CD4-positive, alpha-beta T cell treated with Interferon alpha-2 for 1 hour (primary cell): ENCODE results near the gene PDE9A.
"Not testable (repeated sequence)": the region's sequence is repeated elsewhere in the genome, so short reads cannot be mapped to it uniquely, and the experiment has no call there.

ENCODE experiments used
- DNase-seq, 2 donors: peaks; one replicate each; pipeline ENCODE4 v3.0.0-alpha.2; 2020 to 2022

The PDE9A gene

DNA sequence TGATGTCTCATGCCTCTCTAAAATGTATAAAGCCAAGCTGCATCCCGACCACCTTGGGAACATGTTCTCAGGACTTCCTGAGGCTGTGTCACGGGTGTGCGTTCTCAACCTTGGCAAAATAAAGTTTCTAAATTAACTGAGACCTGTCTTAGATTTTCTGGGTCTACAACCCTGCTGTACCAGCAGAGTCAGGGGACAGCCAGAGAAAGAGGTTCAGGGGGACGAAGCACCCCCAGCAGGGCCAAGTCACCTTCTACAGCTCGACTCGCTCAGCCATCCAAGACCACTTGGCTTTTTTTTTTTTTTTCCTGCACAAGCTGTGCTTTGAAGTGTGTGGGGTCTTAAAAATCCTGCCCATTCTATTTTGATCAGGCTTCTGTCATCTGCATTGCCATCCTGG lies 28.5 kb upstream of the PDE9A start:
- no peak for DNase-seq

DNA sequence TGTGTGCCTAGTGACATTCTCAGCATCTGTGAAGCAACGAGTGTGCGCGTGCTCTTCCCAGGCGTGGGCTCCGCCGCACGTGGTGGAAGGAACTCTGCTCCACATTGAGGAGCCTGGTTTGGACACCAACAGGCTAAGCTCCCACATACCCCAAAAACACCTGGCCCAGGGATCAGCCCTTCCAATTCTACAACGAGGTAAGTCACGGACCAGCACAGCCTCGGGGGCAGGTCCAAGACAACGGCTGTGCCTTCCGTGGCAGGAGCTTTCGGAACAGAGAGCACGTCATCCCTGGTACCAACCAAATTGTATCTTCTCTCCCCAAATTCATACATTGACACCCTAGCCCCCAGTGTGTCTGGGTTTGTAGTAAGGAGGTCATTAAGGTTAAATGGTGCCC lies 27.2 kb upstream of the PDE9A start:
- no peak for DNase-seq

DNA sequence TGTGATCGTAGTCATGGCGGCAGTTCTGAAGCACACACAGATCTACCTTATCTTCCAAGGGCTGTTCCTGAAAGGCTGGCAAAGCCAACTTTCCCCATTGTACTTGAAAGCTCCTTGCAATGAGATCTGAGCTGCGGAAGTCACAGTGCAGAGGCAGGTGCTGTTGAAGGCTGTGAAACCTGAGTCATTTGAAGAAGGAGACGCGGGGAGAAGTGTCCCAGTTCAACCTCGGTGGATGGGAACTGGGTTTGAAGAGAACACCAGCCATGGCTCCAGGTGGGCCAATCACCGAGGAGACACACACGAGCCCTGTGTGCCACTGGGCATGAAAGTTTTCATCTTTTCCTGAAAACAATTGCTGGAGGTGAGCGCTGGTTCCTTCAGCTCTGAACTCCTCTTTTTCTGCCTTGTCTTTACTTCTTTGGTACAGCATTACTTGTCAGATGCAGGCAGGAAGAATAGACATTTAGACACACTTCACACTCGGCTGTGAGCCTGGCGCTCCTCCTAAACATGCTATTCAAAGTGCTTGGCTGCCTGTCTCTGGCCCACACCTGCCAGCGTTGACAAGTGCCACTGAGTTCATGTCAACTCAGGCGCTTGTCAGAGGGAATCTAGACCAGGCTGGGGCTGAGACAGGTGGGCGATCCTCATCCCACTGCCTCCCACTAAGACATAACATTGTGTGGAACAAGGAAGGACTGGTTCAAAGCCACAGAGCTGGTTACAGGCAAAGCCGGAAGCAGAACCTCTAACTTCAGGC lies 25.7 kb upstream of the PDE9A start:
- no peak for DNase-seq

DNA sequence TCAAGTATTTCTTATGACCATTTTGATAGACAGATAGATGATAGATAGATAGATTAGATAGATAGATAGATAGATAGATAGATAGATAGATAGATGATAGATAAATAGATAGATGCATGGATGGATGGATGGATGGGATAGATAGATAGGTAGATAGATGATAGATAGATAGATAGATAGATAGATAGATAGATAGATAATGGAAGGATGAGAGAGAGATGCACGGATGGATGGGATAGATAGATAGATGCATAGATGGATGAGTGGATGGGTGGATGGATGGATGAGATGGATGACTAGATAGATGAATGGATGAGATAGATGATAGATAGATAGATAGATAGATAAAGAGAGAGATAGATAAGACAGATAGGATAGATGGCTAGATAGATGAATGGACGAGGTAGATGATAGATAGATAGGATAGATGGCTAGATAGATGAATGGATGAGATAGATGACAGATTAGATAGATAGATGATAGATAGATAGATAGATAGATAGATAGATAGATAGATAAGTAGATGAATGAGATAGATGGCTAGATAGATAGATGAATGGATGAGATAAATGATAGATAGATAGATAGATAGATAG lies 24.9 kb upstream of the PDE9A start:
- not testable (repeated sequence) for DNase-seq

DNA sequence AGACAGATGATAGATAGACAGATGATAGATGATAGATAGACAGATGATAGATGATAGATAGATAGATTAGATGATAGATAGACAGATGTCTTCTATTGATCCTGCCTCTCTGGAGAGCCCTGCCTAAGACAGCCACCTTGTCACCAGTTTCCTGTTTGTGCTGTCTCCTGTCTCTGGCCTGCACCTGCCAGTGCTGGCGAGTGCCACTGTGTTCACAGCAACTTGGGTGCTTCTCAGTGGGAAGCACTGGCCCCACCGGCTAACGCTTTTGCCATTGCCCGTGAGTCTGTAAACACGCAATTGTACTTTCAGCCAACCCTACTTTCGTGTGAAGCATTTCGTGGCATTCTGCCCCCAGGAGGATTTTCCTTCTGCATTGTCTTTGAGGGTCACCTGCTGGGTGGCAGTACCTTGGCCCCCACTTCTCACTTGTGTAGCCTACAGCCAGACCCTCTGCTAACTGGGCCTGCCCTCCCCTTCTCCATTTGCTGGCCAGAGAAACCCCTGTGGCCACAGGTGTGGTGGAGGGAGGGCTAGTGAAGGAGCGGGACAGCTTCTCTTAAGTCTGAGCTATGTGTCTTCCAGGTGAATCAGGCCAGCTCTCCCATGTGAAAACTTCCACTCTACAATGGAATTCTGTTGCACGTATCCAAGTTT lies 23.4 kb upstream of the PDE9A start:
- no peak for DNase-seq

DNA sequence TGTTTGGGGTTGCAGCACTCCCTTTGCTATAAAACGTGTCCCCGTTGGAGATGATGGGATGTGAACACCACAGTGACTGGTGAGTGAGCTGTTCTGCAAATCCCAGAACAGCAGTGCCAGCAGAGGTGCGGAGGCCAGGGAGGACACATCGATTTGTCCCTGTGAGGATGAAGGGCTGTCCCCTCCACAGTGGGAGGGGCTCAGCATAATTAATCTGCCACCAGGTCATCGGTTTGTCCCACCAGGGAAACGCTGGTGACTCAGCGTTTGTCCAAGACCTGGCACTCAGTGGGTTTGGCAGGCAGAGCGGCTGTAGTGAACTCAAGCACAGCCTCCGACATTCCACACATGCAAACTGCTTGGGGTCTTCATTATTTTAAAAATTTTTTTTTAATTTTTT lies 22.8 kb upstream of the PDE9A start:
- no peak for DNase-seq

DNA sequence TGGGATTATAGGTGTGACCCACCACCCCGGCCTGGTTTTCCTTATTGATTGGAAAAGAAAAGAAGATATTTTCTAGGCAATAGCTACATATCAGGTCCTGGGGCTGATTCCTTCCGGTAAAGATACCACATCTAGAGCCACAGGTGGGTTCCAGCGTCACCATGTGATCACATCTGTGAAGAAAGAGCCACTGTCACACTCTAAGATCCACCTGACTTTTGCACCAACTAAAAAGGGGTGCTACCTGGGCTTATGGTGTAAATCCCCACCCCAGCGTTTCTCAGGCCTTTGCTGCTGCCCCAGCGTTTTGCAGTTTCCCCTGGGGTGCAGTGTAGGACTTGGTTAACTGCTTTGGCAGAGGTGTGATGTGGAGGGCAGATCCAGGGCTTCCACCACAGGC lies 22.3 kb upstream of the PDE9A start:
- no peak for DNase-seq

DNA sequence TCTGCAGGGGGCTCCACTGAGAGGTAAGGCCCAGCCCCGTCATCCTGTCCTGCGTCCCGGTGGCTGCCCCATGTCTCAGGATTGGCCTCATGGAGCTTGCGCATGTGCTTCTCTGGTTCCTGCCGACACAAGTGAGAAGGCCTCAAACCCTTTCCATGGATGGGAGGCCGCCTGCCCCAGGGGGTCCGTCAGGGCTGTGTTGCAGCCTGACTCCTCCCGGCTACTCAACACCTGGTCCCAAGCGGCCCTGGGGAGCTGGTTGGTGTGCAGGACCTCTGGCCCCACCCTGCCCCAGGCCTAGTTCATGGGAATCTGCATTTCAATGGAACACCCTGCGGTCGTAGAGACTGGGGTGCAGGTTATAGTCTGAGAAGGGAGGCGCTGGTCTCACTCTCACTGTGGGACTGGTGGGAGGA lies 21.1 kb upstream of the PDE9A start:
- no peak for DNase-seq

DNA sequence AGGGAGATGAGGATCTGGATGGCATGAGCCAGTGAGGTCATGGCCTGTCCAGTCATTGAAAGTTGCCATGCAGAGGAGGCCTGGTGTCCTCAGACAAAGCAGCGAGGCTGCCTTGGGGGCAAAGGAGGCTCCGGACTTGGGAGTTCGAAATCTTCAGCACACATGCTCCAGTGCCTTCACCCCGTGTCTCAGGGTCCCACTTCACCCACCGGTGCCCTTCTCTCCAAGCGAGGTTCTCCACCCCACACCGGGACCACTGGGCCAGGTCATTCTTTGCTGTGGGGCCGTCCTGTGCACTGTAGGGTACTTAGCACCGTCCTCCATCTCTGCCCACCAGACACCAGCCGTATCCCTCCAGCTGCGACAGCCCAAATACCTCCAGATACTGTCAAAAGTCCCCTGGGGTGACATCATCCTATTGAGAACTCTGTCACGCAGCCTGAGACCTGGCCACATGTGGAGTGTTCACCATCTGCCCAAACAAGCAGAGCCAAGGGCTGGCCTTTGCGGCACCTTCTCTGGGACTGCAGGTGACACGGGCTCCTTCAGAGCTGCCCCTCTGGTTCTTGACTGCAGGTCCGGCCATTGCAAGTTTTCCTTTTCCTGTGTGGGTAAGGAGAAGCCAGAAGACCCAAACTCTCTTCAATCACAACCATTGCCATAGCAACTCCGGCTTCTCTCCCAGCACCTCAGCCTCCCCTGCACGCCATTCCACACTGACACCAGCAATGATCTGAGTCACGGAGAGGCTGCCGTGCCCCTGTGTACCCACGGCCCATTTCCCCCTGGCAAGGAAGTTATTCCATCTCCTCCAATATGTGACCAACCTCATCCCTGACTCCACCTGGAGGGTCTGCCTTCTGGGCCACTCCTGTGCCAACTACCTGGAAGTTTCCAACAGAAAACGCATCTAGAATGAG lies 20.4 kb upstream of the PDE9A start:
- DNase-seq = no peak

DNA sequence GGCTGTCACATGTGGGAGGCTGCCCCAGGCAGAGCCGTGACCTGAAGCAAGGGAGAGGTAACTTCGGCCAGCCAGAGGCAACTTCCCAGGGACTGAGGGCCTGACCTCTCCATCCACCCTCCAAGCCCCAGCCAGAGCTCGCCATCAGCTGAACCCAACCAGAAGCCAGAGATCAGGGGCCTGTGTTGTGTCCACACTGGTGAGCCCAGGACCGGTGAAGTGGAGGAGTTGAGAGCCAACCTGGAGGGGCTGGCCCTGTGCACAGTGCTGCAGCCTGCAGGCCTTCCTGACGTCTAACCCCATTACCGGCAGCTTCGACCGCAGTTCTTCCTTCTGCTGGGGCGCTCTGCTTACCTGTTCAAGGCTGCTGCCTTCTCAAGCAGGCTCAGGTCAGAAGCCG lies 19.6 kb upstream of the PDE9A start:
- no peak for DNase-seq

DNA sequence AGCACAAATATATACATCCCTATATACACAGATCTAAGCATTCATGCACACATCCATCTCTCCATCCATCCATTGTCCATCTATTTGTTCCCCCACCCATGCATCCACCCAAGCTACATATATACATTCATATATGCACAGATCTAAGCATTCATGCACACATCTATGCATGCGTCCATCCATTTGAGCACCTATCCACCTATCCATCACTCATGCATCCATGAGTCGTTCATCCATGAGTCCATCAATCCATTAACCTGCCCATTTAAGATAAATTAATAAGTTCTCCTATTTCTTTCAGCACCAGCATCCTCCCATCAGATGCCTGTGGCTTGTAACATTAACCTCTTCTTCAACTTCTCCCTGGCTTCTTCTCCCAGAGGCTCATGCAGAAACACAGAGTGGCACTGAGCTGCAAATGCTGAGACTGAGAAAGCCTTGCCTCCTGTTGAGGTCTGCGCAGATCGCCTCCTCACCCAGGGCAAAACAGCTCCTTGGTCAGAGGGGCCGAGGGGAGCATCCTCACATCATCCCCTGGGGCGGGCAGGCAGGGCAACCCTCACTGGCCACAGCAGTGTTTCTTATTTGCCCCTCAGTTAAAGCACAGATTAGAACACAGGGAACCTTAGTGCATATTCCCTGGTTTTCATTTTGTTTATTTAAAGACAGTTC lies 17.4 kb upstream of the PDE9A start:
- DNase-seq = no peak

DNA sequence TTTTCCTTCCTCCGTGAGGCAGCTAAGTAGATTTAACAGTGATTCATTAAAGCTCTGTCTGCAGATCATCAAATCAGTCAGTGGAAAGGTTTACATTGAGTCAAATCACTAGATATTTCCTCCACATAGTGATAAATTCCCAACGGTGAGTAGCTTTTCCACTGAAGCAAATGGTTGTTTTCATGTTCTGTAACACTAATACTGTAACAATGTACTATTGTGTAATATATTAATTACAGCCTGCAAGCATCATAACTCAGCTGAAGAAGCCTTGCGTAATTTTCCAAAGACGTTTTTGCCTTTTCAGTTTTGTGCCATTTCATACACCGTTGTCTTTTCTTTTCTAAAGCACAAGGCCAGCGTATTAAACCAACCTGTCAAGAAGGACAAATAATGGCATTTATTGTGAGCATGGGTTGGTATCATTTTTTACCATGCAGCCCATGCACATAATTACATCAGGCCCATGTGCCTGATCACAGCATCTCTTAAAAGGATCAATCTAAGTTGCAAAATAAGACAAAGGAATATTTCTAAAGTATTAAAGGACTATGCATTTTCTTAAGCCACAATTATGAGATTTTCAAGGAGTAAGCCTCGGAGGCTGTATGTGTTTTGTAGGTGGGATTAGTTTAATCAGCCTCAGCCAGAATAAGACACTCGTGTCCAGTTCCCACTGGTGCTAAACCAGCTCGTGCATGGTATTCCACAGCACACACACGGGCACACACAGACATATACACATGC lies 16.7 kb upstream of the PDE9A start:
- DNase-seq = no peak

DNA sequence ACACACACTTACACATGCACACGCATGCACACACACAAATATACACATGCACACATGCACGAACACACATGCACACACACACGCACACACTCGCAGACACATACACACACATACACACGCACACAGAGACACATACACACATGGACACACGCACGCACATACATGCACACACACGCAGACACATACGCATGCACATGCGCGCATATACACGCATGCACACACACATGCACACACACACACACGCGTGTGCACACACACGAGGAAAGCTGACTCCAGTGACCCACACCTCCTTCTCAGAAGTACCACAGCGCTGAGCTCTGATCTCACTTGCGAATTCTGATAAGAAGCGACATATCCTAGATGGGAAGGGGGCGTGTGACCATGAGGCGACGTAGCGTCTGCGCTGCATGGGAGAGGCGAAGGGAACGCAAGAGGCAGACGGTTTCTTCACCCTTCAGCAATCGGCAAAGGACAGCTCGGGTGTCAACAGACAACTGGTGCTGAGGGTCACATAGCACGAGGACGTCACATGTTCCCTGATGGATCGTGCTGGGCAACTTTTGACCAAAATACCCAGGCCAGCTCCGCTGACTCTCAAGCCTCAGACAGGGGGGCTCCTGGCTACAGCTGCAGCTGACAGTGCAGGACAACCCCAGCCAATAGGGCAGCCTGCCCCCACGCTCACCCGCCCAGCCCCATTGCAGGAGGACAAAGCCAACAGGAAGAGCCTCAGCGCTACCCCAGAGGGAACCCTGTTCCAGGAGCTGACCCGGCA lies 16.0 kb upstream of the PDE9A start:
- DNase-seq = no peak

DNA sequence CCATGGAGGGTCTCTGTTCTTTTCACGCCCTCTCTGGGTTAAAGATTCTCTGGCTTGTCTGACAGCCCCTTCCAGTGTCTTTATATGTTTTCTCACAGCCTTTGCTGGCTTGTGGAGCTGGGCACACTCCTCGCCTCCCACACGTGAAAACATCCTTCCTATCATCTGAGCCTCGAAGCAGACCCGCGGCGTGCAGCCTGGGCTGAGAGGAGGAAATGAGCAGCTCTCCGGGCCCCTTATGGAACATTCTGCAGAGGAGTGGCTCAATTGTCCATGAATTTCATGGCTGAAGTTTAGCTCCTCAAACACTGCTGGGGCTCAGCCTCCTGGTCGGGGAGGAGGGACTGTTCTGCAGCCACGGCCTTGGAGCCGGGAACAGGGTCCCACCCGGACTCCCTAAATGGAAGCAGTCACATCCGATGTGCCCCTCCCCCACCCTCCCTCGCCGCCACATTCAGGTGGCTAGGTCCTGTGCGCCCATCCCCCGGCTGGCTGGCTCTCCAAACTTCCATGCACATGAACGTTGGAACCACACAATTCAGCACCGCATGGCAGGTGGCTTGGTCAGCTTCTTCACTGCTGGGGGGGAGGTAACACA lies 15.1 kb upstream of the PDE9A start:
- DNase-seq = no peak

DNA sequence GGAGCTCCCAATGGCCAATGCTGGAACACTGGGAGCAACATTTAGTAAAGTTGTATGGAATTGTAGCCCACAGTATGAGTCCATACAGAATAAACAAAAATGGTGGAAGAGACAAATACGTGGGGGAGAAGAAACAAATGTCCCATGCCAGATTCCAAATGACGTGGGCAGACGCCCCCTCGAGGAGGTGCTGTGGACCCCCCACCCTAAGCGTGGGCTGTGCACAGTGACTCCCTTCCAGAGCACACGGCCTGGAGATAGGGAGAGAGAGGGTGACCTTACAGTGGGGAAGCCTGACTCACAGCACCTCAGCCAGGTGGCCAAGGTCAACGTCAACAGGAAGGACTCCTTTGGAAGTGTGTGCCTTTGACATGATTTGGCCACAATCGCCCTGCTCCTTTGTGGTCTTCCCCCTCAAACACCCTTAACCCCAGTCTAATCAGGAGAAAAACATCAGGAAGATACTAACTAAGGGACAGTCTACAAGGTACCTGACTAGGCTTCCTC lies 13.7 kb upstream of the PDE9A start:
- DNase-seq = no peak

DNA sequence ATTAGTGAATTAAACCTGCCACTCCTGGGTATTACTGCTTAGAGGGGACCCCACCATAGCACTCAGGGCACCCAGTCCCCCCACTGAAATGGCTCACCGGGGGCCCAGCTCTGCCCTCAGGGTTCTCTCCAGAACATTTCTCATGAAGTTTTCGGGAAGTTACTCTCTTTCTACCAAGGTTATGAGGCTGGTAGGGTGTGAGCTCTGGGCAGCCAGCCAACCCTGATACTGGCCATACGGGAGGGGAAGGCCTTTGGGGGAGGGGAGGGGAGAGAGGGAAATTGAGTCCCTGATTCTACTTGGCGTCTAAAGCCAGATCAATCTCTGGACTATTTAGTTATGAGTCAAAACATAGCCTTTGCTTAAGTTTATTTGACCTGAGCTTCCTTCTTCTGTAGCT lies 12.9 kb upstream of the PDE9A start:
- DNase-seq = no peak

DNA sequence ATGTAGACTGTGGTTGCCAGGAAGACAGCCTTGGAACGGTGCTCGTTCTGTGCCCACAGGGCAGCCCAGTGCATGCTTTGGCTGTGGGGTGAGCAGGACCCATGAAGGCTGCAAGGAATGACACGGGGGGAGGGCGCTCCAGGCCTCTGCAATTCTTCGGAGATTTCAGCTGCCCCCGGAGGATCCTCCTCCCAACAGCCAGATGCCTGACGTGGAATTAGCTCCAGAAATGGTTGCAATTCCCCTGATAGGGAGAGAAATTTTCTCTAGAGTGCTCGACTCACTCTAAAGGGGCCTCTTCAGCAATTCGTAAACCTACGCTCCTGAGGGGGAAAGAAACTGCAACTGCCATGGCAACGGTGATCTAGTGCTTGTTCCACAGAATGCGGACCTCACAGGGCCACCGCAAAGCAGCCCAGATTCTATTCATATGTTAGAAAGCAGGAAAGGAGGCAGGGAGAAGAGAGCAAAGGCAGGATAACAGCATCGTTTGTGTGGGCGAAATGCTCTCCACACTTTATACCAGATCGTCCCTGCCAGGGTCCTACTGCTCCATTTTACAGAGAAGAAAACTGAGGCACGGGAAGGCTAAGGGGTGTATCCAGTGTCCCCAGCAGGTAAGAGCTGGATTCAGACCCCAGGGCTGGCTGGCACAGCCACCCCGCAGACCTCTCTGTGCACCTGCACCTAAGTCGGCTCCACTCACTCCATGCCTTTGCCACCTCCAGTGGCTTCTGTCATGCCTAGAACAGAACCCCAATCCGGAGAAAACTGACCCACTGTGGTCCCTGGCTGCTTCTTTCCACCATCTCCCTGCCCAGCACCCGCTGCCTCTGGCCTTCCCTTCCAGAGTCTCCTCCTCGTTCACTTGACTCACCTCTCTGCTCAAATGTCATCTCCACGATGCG lies 11.9 kb upstream of the PDE9A start:
- DNase-seq = no peak

DNA sequence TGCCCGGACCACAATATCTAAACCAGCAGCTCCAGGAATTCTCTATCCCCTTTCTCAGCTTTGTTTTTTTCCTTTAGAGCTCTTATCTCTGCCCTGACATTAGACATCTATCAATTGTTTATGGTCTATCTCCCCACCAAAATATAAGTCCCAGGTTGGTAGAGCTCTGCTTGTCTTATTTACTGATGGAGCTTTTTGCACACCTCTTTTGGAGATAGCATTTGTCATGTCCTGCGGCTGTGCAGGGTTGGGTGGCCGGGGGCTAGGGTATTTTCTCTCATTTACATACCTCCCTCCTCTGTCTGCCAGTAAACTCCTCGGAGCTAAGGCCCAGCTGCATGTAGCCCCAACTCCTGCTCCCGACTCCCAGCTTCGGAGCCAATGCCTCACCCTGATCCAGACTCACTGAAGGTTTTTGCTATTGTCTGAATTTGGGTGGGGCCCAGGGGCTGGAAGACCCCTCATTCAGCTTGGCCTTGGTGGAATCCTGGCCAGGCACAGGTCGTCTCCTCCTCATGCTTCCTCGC lies 11.1 kb upstream of the PDE9A start:
- no peak for DNase-seq
